NCI-H446 treated with DMSO at 0.1 percent for 48 hours (cell line): Measurements from ENCODE around the gene LAX1.
"Not testable (repeated sequence)": the region's sequence is repeated elsewhere in the genome, so short reads cannot be mapped to it uniquely, and the experiment has no call there.

Experiments
- DNase-seq: peaks from one replicate; lab custom pipeline; 2025; lab: John Stamatoyannopoulos, UW

LAX1 gene

GRCh38 chr1:203769505-203770343, 4.7 kb downstream of the LAX1 start:
- DNase-seq: peak; percentile 95

GRCh38 chr1:203771901-203772301, 6.9 kb downstream of the LAX1 start:
- DNase-seq: no peak

GRCh38 chr1:203772836-203773235, 7.9 kb downstream of the LAX1 start:
- no peak for DNase-seq

- no peak for DNase-seq
These were observed 11.7 kb downstream of the LAX1 start for GRCh38 chr1:203776636-203777035.

GRCh38 chr1:203777596-203777995, 12.6 kb downstream of the LAX1 start:
- no peak for DNase-seq

GRCh38 chr1:203778146-203778545, 13.2 kb downstream of the LAX1 start:
- DNase-seq: no peak

DNA sequence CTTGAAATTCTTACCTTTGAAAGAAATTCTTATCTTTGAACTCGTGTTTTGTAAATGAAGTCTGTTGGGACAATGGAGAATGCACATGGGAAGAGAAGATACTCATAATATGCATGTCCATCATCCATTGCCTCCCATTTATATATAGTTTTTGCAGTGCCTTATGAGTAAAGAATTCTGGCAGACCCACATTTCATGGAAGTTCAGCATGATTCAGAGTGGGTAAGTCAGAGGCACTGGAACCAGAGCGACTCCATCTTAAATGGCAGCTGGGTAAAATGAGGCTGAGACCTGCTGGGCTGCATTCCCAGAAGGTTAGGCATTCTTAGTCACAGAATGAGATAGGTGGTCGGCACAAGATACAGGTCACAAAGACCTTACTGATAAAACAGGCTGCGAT, 13.8 kb downstream of the LAX1 start:
- no peak for DNase-seq

GRCh38 chr1:203781962-203782361, 17.0 kb downstream of the LAX1 start:
- no peak for DNase-seq

DNA sequence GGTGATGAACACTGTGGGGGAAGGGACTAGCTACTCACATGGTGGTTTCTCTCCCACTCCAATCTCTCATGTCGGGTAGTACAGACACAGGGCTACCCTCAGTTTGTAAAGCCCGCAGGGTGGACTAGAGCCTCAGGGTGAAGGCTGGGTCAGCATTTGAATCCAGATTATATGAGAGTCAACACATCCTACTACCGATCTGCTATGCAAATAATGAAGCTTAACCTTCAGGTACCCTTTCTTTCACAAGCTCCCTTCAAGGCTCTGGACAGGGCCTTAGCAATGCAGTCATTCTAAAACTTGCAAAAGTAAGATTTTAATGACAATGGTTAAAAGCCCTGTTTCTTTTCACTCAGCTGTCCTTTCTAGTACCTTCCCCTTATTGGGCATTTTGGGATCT, 25.0 kb downstream of the LAX1 start:
- no peak for DNase-seq

DNA sequence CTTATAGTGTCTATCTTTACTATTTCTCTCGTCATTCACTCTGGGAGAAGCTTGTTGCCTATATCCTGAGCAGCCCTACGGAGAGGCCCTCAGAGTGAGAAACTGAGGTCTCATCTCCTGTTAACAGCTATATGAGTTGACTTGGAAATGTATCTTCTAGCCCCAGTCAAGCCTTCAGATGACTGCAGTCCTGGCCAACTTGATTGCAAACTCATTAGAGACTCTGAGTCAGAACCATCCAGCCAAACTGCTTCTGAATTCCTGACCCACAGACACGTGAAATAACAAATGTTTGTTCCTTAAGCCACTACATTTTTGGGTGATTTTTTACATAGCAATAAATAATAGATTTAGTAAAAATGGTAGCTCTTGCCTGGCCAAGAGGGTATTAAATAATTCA, 26.5 kb downstream of the LAX1 start:
- DNase-seq: no peak

DNA sequence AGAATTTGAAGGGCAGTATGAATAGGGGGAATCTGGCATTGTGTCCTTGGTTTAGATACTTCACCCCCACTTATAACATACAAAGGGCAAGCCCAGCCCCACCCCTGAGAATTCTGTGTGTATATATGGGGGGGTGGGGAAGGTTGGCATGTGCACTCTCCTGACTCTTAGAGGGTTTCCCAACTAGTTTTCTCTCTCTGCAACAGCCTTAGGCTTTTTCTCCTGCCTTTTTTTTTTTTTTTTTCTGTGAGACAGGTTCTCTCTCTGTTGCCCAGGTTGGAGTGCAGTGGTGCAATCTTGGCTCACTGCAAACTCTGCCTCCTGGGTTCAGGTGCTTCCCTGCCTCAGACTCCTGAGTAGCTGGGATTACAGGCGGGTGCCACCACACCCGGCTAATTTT, 27.5 kb downstream of the LAX1 start:
- no peak for DNase-seq

DNA sequence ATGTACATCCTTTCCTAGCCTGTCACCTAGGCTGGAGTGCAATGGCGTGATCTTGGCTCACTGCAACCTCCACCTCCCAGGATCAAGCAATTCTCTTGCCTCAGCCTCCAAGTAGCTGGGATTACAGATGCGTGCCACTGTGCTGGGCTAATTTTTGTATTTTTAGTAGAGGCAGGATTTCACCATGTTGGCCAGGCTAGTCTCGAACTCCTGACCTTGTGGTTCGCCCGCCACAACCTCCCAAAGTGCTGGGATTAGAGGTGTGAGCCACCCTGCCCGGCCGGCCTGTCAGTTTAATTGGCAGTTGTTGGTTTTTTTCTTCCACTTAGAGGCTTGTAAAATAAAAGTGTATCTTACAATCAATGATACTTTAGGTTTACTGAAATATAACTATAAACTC, 28.6 kb downstream of the LAX1 start:
- not testable (repeated sequence) for DNase-seq

- DNase-seq: no peak
These were observed 29.9 kb downstream of the LAX1 start for GRCh38 chr1:203794764-203795440.

DNA sequence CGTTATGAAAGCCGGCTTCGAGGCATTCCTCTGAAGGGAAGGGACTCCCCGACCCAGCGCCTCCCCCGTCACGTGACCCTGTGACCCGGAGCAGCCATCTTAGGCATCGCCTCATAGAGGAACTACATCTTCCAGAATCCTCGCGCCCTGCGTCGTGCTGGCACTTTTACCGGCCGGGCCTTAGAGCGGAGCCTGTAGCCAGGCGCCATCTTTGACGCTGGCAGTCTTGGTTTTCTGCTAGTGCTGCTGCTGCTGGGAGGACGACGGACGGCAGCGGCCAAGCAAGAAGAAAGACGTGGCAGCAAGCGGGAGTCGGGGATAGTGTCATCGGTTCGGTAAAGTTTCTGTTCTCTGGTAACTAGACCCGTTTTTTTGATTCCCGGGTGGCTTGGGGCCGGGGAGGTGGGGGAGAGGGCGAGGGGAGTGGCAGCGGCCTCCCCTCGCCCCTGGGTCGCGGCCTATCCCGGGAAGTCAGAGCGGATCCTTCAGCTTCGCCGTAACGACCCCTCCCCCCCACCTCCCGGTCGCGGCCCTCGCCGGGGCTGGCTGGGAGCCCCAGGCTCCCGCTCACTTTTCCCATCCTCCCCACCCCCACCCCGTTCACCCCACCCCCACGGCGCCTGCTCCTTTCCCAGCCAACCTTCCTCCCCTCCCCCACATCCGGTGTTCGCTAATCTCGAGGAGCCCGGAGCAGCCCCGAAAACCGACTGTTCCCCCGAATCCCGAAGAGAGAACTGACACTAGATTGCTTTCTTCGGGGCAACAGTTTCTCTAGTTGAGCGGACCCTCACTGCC, 30.7 kb downstream of the LAX1 start, which contains the start of the genes ZBED6 and ZC3H11A:
Gene ZBED6 (plus strand): TSS at position 183 of the 795 bp plus-strand sequence. CDS start 1,900 bp downstream, outside the sequence.
Gene ZC3H11A (plus strand): TSS at position 183 of the 795 bp plus-strand sequence. CDS start 21,448 bp downstream, outside the sequence.
- peak; percentile 98 for DNase-seq

- no peak for DNase-seq
These were observed 31.2 kb downstream of the LAX1 start for GRCh38 chr1:203796236-203796605.

- no peak for DNase-seq
These were observed 32.2 kb downstream of the LAX1 start for GRCh38 chr1:203797216-203797615.

DNA sequence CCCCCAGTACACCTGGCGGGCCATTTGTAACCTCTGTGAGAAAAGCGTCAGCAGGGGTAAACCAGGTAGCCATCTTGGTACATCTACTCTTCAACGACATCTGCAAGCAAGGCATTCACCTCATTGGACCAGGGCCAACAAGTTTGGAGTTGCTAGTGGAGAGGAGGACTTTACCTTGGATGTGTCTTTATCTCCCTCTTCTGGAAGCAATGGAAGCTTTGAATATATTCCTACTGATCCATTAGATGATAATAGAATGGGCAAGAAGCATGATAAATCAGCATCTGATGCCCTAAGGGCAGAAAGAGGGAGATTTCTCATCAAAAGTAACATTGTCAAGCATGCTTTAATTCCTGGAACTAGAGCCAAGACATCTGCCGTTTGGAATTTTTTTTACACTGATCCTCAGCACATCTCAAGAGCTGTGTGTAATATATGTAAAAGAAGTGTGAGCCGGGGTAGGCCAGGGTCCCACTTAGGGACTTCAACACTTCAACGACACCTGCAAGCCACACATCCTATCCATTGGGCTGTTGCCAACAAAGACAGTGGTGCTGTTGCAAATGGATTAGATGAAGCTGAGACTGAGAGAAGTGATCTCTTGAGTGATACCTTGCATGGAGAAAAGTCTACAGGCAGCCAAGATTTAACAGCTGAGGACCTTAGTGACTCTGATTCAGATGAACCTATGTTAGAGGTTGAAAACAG, 33.1 kb downstream of the LAX1 start:
- DNase-seq: peak; percentile 15

DNA sequence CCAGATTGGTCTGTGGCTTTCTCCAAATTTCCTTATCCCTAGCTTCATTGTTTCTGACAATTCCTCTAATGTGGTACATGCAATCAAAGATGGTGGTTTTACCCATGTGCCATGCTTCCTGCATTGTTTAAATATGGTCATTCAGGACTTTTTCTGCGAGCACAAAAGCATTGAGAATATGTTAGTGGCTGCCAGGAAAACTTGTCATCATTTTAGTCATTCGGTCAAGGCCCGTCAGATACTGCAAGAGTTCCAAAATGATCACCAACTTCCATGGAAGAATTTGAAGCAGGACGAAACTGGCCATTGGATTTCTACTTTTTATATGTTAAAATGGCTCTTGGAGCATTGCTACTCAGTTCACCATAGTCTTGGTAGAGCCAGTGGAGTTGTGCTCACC, 34.2 kb downstream of the LAX1 start:
- no peak for DNase-seq

DNA sequence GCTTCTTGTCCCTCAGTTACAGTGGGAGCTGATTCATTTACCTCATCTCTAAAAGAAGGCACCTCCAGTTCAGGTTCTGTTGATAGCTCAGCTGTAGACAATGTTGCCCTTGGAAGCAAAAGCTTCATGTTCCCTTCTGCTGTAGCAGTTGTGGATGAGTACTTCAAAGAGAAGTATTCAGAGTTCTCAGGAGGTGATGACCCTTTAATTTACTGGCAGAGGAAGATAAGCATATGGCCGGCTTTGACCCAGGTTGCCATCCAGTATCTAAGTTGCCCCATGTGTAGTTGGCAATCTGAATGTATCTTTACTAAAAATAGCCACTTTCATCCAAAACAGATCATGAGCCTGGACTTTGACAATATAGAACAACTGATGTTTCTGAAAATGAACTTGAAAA, 35.0 kb downstream of the LAX1 start:
- peak; percentile 21 for DNase-seq

DNA sequence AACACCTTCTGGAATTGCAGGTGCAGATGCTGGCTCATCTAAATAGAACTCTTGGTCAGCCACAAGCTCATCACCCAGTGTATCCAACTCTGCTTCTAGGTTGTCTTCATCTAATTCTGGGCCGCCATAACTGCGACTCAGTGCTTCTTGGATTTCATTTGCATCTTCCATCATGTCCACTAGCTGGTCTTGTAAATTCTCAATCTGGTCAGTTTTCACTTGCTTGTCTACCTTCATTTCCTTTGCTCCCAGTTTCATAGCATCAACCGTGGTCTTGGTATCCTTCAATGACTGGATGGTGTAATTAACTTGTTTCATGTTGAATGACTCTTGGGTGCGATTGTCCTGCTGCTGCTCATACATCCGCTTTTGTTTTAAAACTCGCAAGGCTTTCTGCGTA, 40.7 kb downstream of the LAX1 start:
- no peak for DNase-seq

- DNase-seq: no peak
These were observed 42.2 kb downstream of the LAX1 start for GRCh38 chr1:203807196-203807595.
